Nephron (organoid): ENCODE results near the gene IL3RA.

Experiments used
- H3K27ac Mint-ChIP-seq, 3 experiments: 2 replicates each; pipeline ENCODE4 v1.8.0; 2020; ENCODE audit warnings: mixed read lengths in 3 of 3, mild to moderate bottlenecking in 2 of 3, moderate library complexity in 1 of 3
- H3K27me3 Mint-ChIP-seq: 2 replicates; pipeline ENCODE4 v1.8.0; 2021; ENCODE audit warnings: low read depth, mild to moderate bottlenecking, moderate library complexity, mixed read lengths
- H3K36me3 Mint-ChIP-seq: 2 replicates; pipeline ENCODE4 v1.8.0; 2020; ENCODE audit warnings: low read depth, mixed read lengths
- H3K4me1 Mint-ChIP-seq: 2 replicates; pipeline ENCODE4 v1.8.0; 2020; ENCODE audit warnings: mixed read lengths
- H3K4me3 Mint-ChIP-seq, 3 experiments: 2 replicates each; pipeline ENCODE4 v1.8.0; 2020; ENCODE audit warnings: mild to moderate bottlenecking in 3 of 3, mixed read lengths in 3 of 3, moderate library complexity in 2 of 3
- H3K9me3 Mint-ChIP-seq: 2 replicates; pipeline ENCODE4 v1.8.0; 2020; ENCODE audit warnings: mixed read lengths
- TF ChIP-seq, protein P1 (sequence below), 3 experiments: fragments of 200-600 bp; sonication (generic); IDR thresholded peaks; one replicate each; pipeline ENCODE4 v1.5.0; 2021; ENCODE audit warnings: antibody characterized with exemption in 3 of 3; ENCODE audit not compliant: unreplicated experiment in 3 of 3

The IL3RA gene

DNA sequence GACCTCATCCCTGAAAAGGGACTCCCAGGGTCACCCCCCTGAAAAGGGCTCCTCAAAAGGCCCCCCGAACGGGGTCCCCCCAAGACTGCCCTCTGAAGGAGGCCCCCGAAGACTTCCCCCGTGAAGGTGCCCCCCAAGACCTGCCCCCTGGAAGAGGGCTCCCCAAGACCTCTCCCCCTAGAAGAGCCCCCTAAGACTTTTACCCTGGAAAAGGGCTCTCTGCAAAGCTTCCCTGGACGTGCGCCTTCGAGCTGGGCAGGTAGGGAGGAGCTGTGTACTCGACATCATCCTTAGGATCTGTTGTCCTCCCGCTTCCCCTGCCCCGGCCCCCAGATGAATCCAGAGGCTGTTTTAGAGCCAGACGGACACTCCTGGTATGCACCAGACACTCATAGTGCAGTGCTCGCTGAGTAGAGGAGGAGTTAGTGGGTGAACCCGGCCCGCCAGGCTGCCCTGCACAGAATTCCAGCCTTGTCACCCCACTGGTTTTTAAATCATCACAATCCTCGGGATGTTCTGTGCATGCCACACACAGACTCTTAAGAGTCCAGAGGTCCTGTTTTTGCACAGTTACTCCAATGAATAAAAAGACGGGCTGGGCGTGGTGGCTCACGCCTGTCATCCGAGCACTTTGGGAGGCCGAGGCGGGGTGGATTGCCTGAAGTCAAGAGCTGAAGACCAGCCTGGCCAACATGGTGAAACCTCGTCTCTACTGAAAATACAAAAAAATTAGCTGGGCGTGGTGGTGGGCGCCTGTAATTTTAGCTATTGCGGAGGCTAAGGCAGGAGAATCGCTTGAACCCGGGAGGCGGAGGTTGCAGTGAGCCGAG lies 61.1 kb downstream of the IL3RA start:
- TF ChIP-seq, protein P1, sequence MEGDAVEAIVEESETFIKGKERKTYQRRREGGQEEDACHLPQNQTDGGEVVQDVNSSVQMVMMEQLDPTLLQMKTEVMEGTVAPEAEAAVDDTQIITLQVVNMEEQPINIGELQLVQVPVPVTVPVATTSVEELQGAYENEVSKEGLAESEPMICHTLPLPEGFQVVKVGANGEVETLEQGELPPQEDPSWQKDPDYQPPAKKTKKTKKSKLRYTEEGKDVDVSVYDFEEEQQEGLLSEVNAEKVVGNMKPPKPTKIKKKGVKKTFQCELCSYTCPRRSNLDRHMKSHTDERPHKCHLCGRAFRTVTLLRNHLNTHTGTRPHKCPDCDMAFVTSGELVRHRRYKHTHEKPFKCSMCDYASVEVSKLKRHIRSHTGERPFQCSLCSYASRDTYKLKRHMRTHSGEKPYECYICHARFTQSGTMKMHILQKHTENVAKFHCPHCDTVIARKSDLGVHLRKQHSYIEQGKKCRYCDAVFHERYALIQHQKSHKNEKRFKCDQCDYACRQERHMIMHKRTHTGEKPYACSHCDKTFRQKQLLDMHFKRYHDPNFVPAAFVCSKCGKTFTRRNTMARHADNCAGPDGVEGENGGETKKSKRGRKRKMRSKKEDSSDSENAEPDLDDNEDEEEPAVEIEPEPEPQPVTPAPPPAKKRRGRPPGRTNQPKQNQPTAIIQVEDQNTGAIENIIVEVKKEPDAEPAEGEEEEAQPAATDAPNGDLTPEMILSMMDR (IDR thresholded peaks at IDR 0.05; ENCODE audit: unreplicated experiment in 3 of 3), result no peak
- Mint-ChIP-seq H3K4me3 (no peak overlapping the region), H3K4me1 (peaks cover 35% of the 10 kb centered on the region), H3K36me3 (peaks cover 19% of the 10 kb centered on the region), H3K27me3 (no peaks in the 10 kb centered on the region), H3K27ac (peak overlapping the region in 2 of 3 experiments; percentile 38 to 62), H3K9me3 (no peaks in the 10 kb centered on the region)

DNA sequence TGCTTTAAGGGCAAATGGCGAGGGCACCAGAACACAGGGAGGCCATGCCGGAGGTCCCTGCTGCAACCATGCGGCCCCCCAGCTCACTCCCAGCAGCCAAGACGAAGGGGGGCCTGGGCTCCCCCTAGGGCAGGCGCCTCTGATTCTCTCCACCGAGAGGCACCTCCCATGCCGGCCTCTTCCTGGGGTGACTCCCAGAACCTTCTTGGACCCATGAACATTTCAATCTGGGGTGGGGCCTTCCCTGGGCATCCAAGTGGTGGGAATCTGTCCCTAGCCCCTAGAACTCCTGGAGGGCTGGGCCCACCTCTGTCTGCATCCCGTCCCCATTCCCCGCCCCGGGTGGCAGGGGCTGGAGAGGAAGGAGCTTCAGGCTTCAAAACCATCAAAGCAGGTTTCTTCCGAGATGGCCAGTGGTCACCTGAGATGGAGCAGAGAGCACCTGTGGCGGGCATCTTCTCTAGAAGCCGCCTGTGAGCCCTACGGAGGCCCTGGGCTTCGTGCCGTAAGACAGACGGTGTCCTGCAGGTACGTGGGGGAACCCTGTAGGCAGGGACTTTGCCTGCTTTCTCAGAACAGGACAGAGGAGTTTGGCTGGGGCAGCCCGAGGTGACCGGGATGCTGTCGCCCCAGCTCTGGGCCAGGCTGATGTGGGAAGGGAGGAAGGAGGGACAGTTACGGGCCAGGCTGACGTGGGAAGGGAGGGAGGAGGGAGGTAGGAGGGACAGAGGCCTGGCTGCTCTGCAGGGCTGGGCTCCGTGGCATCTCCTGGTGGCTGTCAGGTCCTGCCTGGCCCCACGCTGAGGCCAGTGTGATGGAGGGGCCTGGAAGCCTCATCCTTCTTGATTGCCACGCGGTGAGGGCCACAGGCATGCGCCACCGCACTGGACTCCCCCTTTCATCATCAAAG lies 62.1 kb downstream of the IL3RA start:
- Mint-ChIP-seq H3K9me3 (no peaks in the 10 kb centered on the region), H3K27me3 (no peaks in the 10 kb centered on the region), H3K4me3 (no peak overlapping the region), H3K27ac (no peak overlapping the region), H3K36me3 (peaks cover 19% of the 10 kb centered on the region), H3K4me1 (peaks cover 32% of the 10 kb centered on the region)
- TF ChIP-seq, protein P1 (IDR thresholded peaks at IDR 0.05; ENCODE audit: unreplicated experiment in 3 of 3), result no peak

DNA sequence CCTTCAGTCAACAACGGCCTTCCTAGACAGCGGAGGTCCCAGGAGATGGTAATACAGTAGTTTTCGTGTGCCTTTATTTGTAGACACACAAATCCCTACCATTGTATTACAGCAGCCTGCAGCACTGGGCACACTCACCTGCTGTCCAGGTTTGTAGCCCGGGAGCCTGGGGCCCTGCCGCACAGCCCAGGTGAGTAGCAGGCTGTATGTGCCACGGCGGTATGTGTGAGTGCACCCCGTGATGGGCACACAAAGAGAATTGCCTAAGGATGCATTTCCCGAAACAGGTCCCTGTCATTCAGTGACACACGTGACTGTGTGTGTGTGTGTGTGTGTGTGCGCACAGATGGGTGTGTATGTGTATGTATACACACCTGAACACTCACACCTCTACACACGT lies 63.5 kb downstream of the IL3RA start:
- Mint-ChIP-seq H3K4me1 (peaks cover 22% of the 10 kb centered on the region), H3K36me3 (peaks cover 19% of the 10 kb centered on the region), H3K27me3 (no peaks in the 10 kb centered on the region), H3K27ac (no peak overlapping the region), H3K9me3 (no peaks in the 10 kb centered on the region), H3K4me3 (no peak overlapping the region)
- TF ChIP-seq, protein P1 (IDR thresholded peaks at IDR 0.05; ENCODE audit: unreplicated experiment in 3 of 3), result no peak

DNA sequence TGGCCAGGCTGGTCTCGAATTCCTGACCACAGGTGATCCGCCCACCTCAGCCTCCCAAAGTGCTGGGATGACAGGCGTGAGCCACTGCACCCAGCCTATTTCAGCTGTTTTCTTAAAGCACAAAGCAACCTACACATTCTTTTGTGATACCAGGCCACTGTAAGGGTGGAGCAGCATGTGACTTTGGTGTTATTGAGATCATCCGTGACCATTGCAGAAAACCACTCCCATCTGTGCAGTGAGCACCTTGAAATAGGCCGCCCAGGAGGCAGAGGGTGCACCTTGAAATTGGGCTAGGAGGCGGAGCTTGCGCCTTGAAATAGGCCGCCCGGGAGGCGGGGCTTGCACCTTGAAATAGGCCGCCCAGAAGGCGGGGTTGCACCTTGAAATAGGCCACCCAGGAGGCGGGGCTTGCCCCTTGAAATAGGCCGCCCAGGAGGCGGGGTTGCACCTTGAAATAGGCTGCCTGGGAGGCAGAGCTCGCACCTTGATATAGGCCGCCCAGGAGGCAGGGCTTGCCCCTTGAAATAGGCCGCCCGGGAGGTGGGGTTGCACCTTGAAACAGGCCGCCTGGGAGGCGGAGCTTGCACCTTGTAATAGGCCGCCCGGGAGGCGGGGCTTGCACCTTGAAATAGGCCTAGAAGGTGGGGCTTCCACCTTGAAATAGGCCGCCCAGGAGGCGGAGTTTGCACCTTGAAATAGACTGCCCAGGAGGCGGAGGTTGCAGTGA lies 64.3 kb downstream of the IL3RA start:
- Mint-ChIP-seq H3K27me3 (no peaks in the 10 kb centered on the region), H3K4me1 (peaks cover 14% of the 10 kb centered on the region), H3K4me3 (no peak overlapping the region), H3K27ac (no peak overlapping the region), H3K9me3 (no peaks in the 10 kb centered on the region), H3K36me3 (peaks cover 11% of the 10 kb centered on the region)
- TF ChIP-seq, protein P1 (IDR thresholded peaks at IDR 0.05; ENCODE audit: unreplicated experiment in 3 of 3), result no peak

DNA sequence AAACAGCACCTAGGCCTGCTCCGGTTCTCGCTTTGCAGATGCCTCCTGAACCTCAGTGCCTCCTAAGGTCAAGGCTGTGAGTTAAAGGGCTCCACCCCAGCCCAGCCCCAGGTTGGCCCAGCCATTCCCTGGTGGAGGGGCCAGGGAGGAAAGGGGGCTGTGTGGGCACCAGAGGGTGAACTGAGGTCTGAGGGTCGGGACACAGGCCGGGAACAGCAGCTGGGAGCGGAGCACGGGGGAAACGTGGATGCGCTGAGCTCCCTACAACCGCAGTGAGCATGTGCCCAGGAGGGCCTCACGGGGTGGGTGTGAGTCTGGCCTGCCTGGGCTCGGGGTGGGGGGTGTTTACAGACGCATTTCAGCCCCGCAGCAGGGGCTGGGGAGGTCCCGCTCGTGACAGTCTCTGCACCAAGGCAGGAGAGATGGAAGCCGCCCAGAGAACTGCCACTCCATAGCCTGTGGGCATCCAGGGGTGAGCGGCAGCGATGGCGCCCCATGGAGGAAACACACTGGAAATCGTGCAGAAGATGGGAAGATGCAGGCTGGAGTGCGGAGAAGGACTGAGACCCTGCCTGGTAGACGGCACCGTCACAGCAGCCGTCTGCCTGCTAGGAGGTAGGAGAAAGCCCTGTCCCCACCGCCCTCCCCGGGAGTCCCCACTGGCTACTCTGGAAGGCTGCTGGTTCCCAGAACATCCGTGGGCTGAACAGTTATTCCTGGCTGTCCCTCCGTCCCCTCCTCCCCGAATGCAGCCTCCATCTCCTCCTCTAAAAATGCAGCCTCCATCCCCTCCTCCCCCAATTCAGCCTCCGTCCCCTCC lies 65.2 kb downstream of the IL3RA start:
- peaks cover 2% of the 10 kb centered on the region for H3K36me3 Mint-ChIP-seq
- H3K9me3 Mint-ChIP-seq, result no peaks in the 10 kb centered on the region
- H3K4me1 Mint-ChIP-seq, result peaks cover 5% of the 10 kb centered on the region
- no peak overlapping the region for H3K4me3 Mint-ChIP-seq
- TF ChIP-seq, protein P1 (IDR thresholded peaks at IDR 0.05; ENCODE audit: unreplicated experiment in 3 of 3), result no peak
- no peaks in the 10 kb centered on the region for H3K27me3 Mint-ChIP-seq
- no peak overlapping the region for H3K27ac Mint-ChIP-seq
